GM23248 (cell line): ENCODE data around the gene SIK2.

Source experiments
- EZH2 ChIP-seq: fragments of 200-600 bp; sonication (generic); IDR thresholded peaks from 2 replicates; pipeline ENCODE4 v1.6.1; 2018; ENCODE audit warnings: antibody characterized with exemption, mild to moderate bottlenecking; ENCODE audit not compliant: insufficient read depth, poor library complexity, severe bottlenecking
- EZH2phosphoT487 ChIP-seq: fragments of 200-600 bp; sonication (generic); IDR thresholded peaks from 2 replicates; pipeline ENCODE4 v1.6.1; 2018; ENCODE audit warnings: antibody characterized with exemption, moderate library complexity, mild to moderate bottlenecking, low read depth; ENCODE audit not compliant: insufficient read depth

DNA sequence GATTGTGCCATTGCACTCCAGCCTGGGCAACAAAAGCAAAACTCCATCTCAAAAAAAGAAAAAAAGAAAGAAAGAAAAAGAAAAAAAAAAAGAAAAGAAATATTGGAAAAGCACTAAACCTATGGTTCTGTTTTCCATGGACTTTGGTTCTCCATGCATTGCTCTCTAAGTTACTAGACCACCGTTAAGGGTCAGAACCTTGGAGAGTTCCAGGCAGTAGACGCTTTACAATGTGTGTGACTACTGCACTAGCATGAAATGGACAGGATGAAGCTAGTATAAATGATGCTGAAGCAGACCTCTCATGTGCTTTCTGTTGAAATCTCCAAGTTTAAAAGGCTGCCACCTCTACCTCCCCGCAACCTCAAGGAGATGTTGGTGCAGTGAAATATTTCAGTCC, 63.5 kb downstream of the SIK2 start:
- TF ChIP-seq EZH2 (no peak), EZH2phosphoT487 (no peak)
